NCI-H187 (cell line): ENCODE measurements around the gene COL1A2.

ENCODE experiments used
- DNase-seq, 2 experiments: peaks; one replicate each; lab custom pipeline; 2025; lab: John Stamatoyannopoulos, UW

The COL1A2 gene

DNA sequence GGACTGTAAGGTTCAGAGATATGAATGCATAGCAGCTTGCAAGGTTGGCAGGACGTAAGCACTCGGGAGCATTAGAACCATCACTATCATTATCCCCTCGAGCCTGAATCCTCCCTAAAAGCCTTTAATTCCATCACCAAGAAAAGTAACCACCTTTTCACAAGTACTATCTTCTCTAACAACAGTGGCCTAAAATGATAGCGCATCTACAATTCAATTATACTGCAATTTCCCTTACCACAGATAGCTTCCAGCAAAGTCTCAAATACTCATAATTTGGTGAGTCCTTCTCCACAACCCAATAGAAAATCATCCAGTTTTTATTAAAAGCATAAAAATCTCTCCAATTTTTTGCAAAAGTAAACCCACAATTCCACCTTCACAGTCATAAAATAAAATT lies 42.0 kb downstream of the COL1A2 start:
- no peak for DNase-seq

DNA sequence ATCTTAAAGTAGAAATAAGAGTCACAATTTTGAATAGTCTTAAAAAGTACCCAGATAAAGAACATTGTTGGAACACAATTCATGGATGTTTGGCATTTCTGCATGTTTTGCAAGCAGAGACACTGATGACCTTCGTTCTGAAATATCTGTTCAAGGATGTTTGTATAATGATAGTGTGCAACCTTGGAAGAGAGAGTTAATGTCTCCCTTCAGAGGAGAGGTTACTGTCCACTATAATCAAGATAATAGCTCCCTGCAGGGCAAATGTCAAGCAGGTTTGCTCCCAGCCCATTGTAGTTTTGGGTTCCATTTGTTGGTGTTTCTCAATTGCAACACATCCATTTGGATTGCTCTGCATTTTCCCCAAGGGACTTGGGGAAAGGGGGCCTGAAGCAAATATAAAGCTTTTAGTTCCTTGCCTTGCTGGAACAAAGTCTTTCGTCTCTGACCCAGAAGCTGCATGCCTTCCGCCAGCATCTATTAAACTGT lies 45.2 kb downstream of the COL1A2 start:
- no peak for DNase-seq

DNA sequence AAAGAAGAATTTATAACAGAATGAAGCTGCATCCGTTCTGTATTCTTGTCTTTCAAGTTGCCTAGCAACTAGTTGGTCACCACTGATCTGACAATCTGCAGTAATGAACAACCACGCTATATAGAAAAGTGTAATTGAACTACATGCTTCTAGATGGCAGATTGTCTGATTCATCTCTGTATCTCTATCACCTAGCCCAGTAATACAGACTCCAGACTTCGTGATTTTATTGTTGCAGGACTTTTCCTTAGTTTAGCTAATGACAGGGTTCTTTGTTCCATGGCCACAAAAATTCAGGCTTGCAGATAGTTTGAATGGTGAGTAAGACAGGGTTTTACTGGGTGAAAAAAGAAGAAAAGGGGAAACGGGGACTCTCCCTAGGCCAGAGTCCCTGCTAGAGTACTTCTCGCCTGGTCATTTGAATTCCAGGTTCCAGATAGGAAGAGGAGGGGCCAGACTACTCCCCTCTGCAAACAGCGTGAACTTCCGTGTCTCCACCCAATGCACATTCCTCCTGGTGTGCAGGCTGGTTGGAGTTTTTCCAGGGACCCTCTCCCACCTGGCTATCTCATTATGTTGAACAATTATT lies 45.9 kb downstream of the COL1A2 start:
- DNase-seq: no peak

DNA sequence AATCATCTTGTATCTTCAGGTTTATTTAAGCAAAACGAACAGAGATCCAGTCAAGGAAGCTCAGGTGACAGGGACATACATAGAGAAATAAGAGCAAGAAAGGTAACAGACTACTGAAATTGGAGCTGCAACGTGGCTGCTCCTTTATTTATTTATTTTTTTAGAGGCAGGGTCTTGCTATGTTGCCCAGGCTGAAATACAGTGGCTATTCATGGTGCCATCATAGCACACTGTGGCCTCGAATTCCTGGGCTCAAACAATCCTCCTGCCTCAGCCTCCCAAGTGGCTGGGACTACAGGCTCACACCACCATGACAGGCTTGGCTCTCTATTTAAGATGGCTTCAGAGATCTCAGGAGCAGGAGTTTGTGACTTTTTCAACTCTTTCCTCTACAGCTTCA lies 46.4 kb downstream of the COL1A2 start:
- no peak for DNase-seq

DNA sequence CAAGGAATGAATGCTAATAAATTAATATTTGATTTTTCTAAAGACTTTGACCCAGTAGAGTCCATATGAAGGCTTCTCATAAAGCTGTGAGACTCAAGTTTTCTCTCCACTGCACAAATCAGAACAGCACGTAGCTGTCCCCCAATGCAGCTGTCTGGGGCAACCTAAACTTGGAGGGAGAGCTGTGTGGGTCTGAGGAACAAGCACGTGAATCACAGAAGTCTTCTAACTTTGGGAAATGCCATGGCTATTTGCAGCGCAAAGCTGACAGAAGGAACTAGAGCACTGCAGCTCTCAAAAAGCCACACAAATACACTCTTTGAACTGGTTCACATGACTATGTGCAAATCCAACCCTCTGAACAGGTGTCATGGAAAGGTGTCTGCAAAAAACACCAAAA lies 47.9 kb downstream of the COL1A2 start:
- DNase-seq: no peak

DNA sequence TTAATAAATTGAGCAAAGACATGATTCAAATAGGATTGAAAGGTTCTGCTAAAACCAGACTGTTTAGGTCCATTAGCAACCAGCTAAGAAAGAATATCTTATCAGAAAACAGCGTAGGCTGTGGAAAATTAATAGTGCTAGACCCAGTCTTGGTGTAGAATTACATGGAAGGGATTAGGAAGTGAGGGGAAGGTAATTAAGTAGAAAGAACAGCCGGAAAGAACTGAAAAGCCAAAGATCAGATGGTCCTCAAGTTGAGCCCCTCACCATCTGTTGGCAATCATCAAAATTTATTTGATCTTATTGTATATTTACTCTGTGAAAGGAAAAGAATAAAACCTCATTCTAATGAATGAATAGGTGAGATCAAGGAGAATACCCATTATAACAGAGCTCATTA lies 50.1 kb downstream of the COL1A2 start:
- no peak for DNase-seq

DNA sequence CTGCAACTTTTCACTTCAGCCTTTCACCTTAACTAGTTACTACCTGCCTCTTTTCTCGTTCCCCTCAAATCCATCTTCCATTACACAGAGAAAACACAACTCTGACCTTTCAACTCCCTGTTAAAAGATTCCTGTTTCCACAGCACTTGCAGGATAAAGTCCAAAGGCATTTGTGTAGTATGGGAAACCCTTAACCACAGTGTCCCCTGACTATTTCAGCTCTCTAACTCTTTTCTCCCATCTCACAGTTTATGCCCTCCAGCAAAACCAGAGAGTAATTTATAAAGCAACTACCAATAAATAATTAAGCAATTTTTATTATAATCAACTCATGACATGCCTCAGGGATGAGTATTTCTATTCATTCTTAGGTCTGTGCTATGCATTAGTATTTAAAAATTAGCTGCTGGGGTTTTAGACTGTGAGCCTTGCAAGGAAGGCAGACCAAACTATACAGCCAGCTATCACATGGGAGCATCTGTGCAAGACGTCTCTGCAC lies 51.0 kb downstream of the COL1A2 start:
- no peak for DNase-seq

DNA sequence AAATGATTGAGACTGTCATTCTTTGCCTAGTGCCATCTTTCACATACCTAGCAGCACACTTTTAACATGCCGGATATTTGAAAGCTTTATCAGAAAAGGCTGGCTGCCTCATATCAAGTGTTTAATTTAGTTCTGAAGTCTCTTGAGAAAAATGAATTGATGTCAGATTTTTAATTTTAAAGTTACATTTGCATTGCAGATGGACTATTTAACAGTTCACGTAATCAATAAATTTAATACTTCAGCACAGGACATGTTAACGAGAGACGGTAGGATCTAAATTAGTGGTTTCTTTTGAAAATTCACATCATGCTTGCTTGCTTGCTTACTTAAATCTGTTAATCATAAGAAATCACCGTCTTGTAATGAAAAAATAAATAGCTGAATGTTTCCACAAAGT lies 51.6 kb downstream of the COL1A2 start:
- DNase-seq: no peak

DNA sequence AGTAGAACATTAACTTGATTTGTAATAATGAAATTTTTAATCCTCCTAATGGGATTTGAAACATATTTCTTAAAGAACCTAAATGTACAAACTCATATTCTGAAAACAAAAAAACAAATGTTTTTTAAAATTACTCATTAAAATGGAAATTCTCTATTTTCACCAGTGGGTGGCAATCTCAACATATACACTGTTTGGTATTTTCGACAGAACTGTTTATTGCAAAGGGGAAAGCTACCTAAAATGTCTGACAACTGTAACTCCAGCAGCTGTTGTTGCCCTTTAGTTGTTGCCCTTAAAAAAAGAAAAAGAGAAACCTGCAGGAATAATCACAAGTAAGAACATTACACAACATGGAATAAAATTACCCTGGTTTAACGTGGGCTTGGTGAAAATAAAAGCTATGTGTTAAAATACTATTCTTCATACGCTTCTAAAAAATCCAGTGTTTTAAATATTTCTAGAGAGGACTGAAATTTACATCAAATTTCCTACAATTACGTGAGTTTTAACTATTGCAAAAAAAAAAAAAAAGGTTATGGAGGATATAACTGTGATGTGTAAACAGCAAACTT lies 54.5 kb downstream of the COL1A2 start:
- no peak for DNase-seq

DNA sequence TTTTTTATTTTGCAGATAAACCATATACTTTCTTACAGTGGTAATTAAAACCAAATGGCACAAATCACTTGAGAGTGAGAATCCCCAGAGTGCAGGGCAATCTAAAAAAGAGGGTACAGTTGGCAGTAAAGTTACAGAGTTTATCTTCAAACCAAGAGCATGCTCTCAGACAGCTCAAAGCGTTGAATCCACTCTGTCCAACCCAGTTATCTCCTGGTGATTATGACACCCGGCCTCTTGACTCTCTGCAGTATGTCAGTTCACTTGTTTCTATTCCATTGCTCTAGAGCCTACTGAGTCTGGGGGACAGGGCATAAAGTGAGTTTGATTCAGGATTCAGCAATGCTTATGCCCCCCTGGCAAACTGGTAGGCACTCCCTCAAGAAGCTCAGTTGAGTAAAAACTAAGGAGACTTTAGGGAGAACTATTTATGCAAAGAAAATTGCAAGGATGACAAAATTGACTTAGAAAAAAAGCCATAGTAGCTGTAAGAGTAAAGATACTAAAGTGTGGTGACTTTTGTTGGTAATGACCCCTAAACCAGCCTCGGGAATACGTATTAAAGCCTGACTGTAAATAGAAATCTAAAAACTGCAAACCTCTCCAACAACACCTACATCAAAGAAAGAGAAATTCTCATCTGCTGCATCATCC lies 55.5 kb downstream of the COL1A2 start:
- no peak for DNase-seq

DNA sequence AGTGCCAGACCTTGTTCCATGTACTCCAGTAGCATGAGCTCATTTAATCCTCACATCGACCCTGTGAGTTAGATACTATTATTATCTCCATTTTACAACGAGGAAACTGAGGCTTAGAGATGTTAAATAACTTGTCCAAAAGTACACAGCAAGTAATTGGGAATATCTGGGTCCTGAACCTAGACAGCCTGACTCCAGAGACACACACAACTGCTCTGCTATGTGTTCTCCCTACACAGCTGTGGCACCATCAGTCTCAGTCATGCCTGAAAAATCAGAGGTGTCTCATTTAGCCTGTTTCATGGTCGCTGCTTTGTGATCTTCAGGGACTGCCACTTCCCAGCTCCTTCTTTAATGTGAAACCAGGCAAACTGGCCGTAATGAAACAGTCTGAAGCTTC lies 56.5 kb downstream of the COL1A2 start:
- no peak for DNase-seq

DNA sequence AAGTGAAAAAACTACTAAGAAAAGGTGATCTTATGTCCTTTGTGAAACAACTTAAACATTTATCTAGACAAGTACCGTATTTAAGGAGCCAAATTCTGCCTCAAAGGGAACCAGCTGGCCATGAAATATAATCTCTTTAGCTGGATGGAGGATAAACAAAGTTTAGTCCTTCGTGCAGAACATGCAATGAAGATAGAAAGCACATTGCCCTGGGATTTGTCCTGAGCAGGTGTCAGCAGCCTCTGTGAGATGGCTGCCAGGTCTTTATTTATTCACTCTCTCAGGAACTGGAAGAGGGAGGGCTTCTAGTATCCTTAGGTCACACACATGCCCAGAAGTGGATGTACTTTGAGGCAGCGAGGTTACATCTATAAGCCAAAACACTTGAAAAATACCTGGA lies 57.5 kb downstream of the COL1A2 start:
- DNase-seq: peak; percentile 21 to 51

DNA sequence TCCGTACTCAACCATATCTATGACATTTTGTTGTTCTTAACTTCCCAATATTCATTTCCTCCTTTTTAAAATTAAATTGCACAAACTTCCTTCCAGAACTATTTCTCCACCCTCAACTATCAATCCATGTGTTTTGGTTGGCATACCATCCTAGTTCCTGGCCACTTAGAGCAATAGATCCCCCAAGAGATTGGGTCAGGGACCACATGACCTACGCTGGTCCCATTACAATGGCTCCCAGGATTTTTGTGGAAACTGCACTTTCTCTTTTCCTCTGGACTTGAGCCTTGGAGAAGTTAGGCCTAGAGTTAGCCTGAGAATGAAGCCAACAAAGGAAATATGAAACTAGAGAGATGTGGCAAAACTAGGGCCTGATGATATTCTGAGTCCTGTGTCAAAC lies 59.2 kb downstream of the COL1A2 start:
- DNase-seq: no peak

DNA sequence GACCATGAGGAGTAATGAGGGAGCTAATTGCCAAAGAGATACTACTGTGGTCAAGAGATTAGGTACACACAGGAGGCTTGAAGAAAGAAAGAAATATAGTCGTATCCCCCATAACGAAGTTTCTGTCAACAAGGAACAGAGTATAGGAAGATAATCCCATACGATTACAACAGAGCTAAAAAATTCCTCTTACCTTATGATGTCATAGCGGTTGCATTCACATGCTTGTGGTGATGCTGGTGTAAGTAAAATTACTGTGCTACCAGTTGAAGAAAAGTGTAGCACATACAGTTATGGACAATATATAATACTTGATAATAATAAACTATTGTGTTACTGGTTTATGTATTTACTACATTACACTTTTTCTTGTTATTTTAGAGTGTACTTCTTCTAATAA lies 63.3 kb downstream of the COL1A2 start:
- DNase-seq: no peak

DNA sequence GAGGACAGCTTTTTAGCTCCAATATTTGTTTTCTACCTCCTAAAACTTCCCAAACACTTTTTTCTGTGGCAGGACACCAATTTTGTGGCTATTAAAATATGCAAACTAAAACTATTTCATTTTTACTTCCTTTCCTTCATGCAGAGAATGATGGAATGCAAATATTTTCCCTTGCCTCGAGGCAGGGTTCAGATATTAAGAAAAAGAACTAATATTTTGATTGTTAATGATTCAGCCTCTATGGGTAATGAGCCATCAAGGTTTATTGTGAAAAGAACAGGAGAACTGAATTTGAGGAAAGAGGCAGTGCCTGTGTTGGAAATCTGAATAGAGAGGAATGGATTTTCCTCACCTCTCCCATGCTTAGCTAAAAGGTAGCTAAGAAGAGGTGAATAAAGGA lies 71.8 kb downstream of the COL1A2 start:
- no peak for DNase-seq

DNA sequence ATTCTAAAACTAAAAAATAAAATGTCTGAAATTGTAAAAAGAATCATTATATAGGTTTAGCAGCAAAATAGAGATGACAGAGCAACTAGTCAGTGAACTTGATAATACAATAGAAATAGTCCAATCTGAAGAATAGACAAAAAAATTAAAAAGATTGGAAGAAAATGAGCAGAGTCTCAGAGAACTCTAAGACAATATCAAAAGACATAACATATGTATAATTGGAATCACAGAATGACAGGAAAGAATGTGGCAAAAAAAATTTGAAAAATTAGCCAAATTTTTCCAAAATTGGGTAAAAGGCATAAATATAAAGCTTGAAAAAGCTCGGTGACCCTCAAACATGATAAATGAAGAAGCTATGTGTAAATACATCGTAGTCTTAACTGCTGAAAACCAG lies 76.9 kb downstream of the COL1A2 start:
- DNase-seq: no peak

DNA sequence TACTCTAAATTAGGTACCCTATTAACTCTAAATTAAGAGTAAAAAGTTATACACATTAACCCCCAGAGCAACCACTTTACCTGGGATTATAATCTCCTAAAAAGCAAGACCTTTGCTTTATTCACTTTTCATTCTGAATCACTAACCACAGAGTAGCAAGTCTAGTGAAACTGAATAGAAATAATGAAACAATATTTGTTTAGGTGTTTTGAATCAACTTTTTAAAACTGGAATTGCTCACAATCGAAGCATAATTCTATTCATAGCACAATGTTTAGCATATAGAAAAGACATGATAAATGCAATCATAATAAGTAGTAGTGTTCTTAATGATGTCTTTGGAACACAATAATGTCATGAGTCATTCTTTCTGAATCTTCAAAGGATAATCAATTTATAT lies 77.9 kb downstream of the COL1A2 start:
- DNase-seq: no peak

DNA sequence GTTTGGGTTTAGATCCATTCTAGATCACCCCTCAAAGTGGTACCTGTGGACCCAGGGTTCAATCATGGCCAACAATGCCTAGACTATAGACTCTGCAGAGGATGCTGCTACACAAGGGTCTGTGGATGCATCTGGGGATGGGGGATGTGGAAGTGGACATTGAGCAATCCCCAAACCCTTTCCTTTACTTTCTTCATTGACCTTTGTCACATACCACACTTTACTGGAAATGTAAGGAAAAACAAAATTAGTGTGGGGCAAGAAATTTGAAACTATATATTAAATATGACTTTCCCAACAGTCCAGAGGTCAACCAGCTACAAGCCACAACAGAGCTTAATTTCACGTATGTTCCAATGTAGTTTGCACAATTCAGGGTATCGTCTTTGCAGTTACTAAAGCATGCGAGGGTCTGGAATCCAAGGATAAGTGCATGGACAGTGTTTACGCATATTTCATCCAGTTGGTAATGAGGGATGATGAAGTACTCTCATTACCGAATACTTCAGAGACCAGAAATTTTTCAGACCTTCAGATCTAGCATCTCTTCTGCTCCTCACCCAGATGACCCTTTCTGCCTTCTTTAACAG lies 81.7 kb downstream of the COL1A2 start:
- DNase-seq: no peak

DNA sequence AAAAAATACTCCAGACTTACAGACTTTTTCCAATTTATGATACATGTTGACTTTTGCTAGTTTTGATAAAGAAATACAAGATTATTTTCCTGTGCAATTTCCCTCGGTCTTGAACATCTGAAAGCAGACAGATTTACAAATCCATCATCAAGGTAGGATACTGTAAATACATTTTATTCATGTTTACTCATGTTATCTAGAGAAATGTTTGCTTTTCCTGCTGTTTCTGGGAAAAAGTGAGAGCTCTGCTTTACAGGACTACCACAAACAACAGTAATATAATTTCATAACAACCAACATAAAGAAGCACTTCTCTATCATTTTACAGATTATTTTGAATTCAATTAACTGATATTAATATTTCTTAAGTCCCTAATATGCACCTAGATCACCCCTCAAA lies 83.2 kb downstream of the COL1A2 start:
- no peak for DNase-seq

DNA sequence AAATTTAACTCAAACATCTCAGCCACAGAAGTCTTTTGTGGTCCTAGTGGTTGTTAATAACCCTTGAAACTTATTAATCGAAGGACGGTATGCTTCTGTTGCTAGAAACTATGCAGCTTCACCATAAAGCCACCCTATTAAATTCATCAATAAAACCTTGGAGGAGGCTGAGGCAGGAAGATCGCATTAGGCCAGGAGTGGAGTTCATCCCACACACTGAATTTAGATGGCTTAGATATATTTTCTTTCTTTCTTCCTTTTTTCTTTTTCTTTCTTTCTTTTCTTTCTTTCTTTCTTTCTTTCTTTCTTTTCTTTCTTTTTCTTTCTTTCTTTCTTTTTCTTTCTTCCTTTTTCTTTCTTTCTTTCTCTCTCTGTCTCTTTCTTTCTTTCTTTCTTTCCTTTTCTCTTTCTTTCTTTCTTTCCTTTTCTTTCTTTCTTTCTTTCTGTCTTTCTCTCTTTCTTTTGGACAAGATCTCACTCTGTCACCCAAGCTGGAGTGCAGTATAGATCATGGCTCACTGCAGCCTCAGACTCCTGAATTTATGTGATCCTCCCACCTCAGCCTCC lies 84.0 kb downstream of the COL1A2 start:
- DNase-seq: no peak
